NOMO-1 treated with DMSO at 0.1 percent for 48 hours (cell line): ENCODE data around the gene CNTFR.
"Not testable (repeated sequence)": the region's sequence is repeated elsewhere in the genome, so short reads cannot be mapped to it uniquely, and the experiment has no call there.

ENCODE experiments used
- DNase-seq: peaks from one replicate; lab custom pipeline; 2025; ENCODE audit not compliant: unreplicated experiment; lab: John Stamatoyannopoulos, UW

Gene CNTFR

DNA sequence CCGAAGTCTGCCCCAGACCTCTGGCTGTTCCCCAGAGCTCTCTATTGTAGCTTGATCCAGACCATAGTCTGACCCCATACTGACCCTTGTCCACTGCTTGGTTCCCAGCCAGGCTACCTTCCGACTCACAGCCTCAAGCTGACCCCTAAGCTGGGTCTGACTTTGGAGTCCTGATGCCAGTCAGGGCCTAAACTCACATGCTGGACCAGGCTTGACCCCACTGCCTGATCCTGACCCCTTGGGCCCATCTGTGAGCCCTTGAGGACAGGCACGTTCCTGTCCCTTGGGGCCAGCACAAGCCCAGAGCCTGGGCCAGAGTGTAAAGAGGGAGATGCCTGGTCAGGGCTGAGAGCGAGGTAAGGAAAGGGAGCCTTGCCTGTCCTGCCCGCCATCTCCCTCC lies 34.0 kb downstream of the CNTFR start:
- no peak for DNase-seq

DNA sequence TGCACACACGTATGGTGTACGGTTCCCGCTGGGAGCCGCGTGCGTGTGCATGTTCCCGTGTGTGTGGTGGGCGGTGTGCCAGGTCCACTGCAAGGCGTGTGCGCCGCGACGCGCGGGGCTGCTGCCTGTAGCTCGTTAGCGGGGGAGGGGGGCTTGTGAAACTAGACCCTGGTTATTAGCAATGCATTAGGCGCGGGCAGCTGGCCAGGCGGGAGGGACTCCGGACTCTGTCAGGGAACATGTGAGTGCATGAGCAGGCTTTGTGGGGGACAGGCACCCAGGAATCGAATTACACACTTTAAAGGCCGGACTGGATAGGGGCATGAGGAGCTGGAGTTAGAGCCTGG lies 34.5 kb downstream of the CNTFR start:
- DNase-seq = no peak

- no peak for DNase-seq
These were observed 35.1 kb downstream of the CNTFR start for GRCh38 chr9:34554211-34555001.

DNA sequence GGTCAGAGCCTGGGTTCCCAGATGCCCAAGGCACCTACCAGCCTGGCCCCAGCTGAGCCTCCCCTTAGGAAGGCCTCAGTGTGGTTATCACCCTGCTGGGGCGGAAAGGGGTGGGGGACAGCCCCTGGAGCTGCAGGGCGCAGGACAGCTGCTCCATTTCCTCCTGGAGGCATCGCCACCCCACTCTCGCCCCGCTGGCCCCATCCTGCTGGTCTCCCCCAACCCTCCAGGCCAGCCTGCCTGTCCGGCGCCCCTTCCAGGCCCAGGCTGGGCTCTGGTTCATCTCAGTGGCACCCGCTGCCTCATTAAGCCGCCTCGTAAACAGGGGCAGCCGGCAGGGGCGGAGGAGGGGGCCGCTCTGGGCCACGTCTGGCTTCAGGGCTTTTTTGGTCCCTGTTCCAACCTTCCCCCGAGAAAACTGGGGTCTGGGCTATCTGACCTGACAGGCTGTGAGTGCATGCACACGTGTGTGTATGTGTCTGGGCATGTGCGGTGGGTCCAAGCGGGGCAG lies 36.0 kb downstream of the CNTFR start:
- DNase-seq = no peak

GRCh38 chr9:34552986-34553385 lies 36.5 kb downstream of the CNTFR start:
- no peak for DNase-seq

DNA sequence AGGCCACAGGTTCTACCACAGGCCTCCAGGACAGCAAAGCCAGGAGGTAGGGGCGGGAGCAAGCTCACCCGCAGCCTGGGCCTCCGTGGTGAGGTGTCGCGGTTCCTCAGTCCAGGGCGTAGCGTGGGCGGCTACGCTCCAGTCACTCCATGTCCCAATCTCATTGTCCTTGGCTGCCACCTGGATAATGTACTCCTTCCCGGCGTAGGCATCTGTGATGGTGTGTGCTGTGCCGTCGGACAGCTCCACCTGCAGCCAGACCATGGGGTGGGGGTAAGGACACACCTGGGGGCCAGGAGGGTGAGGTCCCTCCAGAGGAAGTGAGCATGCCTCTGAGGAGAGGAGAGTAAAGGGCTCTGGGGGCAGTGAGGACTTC lies 36.9 kb downstream of the CNTFR start:
- no peak for DNase-seq

- DNase-seq = no peak
These were observed 37.5 kb downstream of the CNTFR start for GRCh38 chr9:34551751-34552605.

GRCh38 chr9:34550681-34551270 lies 38.7 kb downstream of the CNTFR start:
- DNase-seq = no peak

- no peak for DNase-seq
These were observed 39.4 kb downstream of the CNTFR start for GRCh38 chr9:34550016-34550680.

DNA sequence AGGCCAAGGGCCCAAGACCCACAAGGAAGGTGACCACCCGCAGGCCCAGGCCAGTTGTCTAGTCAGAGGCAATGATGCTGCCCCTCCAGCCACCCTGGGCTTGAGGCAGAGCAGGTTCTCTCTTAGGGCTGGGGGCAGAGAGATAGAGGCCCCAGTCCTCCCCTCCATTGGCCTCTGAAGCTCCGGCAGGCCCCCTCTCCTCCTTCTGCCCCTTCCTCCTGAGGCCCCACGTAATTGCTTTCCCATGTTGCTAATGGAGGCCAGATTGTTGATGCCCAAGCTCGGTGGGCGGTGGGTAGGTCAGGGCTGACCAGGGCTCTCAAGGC lies 40.2 kb downstream of the CNTFR start:
- DNase-seq = no peak

- peak; percentile 15 for DNase-seq
These were observed 41.4 kb downstream of the CNTFR start for GRCh38 chr9:34547960-34548611.

DNA sequence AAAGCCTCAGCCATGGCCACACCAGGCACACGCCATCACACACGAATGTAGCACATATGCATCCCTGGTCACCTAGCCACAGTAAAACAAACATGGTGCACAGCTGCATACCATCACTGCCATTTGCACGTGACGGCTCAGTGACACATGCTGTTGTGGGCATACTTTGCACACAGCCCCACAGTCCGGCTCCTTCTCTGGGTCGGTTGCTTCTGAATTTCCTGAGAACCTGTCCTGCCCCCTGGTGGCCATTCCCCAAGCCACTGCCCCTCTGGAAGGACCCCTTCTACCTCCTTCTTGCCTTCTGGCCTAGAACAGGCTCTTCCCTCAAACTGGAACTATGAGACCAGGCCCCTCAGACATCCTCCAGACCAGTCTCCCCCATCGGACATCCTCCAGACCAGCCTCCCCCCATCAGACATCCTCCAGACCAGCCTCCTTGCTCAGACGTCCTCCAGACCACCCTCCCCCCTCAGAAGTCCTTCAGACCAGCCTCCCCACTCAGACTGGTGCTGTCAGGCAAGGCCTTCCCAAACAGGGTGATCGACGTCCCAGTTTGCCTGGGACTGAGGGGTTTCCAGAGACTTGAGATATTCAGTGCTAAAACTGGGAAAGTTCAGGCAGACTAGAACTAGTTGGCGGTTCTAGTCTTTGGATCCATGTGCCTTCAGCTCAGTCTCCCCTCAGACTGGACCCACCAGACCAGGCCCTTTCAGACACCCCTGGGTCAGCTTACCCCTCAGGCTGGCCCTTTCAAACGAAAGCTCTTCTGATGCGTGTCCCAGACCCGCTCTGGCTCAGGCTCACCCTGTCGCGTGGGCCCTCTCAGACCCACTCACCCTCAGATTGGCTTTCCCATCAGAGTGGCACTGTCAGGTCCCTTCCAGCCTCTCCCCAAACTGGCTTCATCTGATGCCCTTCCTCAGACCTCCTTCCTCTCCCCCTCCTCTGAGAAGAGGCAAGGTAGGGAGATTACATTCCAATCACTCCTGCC lies 42.4 kb downstream of the CNTFR start:
- DNase-seq = peak; percentile 59

DNA sequence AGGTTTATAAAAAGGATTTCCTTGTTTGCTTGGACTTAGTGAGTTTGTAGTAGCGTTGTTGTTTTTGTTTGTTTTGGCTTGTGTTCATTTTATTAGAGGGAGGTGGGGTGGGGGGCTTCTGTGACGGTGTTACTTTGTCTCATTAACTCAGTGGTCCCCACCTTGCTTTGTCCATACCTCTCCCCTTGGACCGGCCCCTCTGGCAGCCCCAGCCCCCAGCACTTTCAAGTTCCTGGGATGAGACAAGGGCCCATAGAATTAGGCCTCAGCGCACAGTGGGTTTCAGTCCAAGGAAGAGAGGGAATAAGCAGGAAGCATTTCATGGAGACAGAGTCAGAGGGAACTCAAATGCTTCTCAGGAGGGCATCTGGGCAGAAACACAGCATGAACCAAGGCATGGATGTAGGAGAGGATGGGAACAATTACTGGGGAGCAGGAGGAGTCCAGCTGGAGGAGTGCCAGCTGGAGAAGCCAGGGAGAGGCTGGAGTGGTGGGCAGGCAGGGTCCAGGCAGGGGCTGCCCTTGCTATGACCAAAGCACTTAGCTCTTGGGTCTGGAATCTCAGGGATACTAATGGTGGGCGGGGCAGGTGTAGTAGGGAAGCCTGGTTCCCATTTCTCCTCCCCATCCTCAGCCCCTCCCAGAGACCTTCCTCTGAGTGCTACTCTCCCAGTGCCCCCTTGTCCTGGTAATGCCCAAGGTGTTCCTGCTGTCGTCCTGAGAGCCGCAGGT lies 43.3 kb downstream of the CNTFR start:
- no peak for DNase-seq

DNA sequence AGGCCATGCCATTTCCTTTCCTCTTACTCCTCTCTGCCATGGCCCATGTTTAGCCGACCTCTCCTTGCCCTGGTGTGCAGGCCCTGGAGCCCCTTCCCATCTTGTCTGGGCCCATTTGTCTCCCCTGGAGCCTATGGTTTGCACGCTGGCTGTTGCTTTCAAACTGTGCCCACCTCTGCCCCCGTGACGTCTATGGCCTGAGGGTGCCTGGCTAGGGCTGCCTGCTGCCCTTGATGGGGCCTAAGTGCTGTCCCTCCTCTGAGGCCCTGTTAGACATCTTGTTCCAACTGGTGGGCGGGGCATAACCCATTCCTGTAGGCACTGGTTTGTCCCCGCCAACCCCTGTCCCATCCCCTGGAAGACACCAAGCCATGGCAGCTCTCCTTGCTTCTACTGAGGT lies 44.0 kb downstream of the CNTFR start:
- no peak for DNase-seq

- no peak for DNase-seq
These were observed 45.5 kb downstream of the CNTFR start for GRCh38 chr9:34544035-34544434.

DNA sequence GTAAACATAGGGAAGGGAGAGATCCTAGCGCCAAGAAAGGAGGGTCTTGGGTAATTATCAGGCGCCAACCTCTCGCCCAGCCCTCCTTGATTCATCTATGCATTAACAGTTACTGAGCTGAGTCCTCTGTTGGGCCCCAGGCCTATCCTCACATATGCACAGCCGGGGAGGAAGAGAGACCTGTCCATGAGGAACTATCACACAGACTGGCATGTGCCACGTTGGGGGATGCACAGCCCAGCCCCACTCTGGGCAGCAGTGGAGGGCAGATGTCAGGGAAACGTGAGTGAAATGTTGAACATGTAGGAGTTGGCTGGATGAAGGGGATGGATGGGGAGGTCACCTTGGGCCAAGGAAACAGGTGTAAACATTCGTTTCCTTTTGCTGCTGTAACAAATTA lies 48.0 kb downstream of the CNTFR start:
- no peak for DNase-seq

DNA sequence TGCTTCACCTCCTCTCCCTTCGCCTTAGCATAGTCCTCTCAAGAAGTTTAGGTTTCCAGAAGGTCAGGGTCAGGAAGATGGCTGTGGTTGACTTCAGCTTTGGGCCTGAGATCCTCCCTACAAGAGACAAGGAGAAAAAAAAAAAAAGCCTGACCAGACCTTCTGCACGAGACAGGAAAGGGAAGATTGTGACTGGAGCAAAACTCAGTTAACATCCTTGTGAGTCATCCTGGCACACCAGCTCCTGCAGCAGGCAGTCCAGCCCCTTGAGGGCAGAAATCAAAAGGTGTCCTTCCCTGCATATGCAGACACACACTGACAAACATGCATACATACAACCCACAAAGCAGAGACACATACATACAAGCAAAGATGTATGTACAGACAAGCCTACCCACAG lies 48.7 kb downstream of the CNTFR start:
- no peak for DNase-seq

- DNase-seq = no peak
These were observed 52.8 kb downstream of the CNTFR start for GRCh38 chr9:34536685-34537084.

DNA sequence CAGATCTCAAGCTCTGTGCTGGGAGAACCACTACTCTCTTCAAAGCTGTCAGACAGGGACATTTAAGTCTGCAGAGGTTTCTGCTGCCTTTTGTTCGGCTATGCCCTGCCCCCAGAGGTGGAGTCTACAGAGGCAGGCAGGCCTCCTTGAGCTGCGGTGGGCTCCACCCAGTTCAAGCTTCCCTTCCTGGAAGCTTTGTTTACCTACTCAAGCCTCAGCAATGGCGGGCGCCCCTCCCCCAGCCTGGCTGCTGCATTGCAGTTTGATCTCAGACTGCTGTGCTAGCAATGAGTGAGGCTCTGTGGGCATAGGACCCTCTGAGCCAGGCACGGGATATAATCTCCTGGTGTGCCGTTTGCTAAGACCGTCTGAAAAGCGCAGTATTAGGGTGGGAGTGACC lies 57.5 kb downstream of the CNTFR start:
- not testable (repeated sequence) for DNase-seq
